ENCODE measurements around the gene BRD3OS.

DNA sequence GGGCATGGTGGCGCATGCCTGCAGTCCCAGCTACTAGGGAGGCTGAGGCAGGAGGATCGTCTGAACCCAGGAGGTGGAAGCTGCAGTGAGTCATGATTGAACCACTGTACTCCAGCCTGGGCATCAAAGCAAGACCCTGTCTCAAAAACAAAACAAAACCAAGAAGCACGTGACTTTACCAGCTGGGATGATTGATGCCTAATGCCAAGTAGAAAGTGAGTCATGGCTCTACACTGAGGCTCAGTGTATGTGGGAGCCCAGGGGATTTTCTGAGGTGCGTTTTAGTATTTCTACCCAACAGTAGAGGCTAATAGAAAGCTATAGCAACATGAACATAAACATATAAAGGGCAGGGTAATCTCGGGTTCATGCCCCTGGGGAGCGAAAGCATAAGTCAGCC, 13.9 kb upstream of the BRD3OS start:
- TF ChIP-seq, protein P1, sequence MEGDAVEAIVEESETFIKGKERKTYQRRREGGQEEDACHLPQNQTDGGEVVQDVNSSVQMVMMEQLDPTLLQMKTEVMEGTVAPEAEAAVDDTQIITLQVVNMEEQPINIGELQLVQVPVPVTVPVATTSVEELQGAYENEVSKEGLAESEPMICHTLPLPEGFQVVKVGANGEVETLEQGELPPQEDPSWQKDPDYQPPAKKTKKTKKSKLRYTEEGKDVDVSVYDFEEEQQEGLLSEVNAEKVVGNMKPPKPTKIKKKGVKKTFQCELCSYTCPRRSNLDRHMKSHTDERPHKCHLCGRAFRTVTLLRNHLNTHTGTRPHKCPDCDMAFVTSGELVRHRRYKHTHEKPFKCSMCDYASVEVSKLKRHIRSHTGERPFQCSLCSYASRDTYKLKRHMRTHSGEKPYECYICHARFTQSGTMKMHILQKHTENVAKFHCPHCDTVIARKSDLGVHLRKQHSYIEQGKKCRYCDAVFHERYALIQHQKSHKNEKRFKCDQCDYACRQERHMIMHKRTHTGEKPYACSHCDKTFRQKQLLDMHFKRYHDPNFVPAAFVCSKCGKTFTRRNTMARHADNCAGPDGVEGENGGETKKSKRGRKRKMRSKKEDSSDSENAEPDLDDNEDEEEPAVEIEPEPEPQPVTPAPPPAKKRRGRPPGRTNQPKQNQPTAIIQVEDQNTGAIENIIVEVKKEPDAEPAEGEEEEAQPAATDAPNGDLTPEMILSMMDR (IDR thresholded peaks at IDR 0.05; ENCODE audit: extremely low read depth in 1 of 2, insufficient read depth in 1 of 2, low read depth in 1 of 2, low read length in 2 of 2): no peak
- TF ChIP-seq POLR2A (IDR thresholded peaks at IDR 0.05; ENCODE audit: low read depth, low read length): no peak
